Loucy (cell line): ENCODE measurements around the gene ADGRD2.

Experiments used
- H2AFZ ChIP-seq: fragments of 200-600 bp; sonication (generic); 2 replicates; pipeline ENCODE4 v1.6.0; 2016; ENCODE audit warnings: antibody characterized with exemption, mild to moderate bottlenecking, low read length, moderate library complexity
- H3F3A ChIP-seq: fragments of 200-600 bp; 2 replicates; pipeline ENCODE4 v1.6.0; 2016; ENCODE audit warnings: antibody characterized with exemption, low read depth, mild to moderate bottlenecking
- H3K27me3 ChIP-seq: fragments of 200-600 bp; sonication (generic); 2 replicates; pipeline ENCODE4 v1.6.1; 2014; ENCODE audit warnings: low read length, mild to moderate bottlenecking; ENCODE audit not compliant: insufficient read depth, poor library complexity, severe bottlenecking
- H3K36me3 ChIP-seq: fragments of 200-600 bp; sonication (generic); 2 replicates; pipeline ENCODE4 v1.6.1; 2016; ENCODE audit warnings: low read length; ENCODE audit not compliant: insufficient read depth
- H3K4me1 ChIP-seq: fragments of 200-600 bp; sonication (generic); 2 replicates; pipeline ENCODE4 v1.5.1; 2014; ENCODE audit warnings: low read length, mild to moderate bottlenecking; ENCODE audit not compliant: insufficient read depth, poor library complexity, severe bottlenecking
- H3K4me2 ChIP-seq: fragments of 200-600 bp; sonication (generic); 2 replicates; pipeline ENCODE4 v1.6.0; 2014; ENCODE audit warnings: antibody characterized with exemption, low read length, low read depth, mild to moderate bottlenecking; ENCODE audit not compliant: poor library complexity, severe bottlenecking
- H3K4me3 ChIP-seq: fragments of 200-600 bp; sonication (generic); 2 replicates; pipeline ENCODE4 v1.5.1; 2014; ENCODE audit warnings: low read length, mild to moderate bottlenecking, mixed read lengths; ENCODE audit not compliant: poor library complexity, severe bottlenecking
- H3K79me2 ChIP-seq: fragments of 200-600 bp; sonication (generic); 2 replicates; pipeline ENCODE4 v1.6.1; 2014; ENCODE audit warnings: low read length; ENCODE audit not compliant: insufficient read depth
- H3K9ac ChIP-seq: fragments of 200-600 bp; sonication (generic); 2 replicates; pipeline ENCODE4 v1.6.0; 2014; ENCODE audit warnings: mild to moderate bottlenecking, low read depth, low read length, moderate library complexity; ENCODE audit not compliant: poor library complexity, severe bottlenecking
- H3K9me2 ChIP-seq: fragments of 200-600 bp; sonication (generic); replicated peaks from 2 replicates; pipeline ENCODE4 v1.6.1; 2016; ENCODE audit warnings: low read depth, low read length, mixed read lengths
- H3K9me3 ChIP-seq: fragments of 200-600 bp; sonication (generic); 2 replicates; pipeline ENCODE4 v1.6.1; 2014; ENCODE audit warnings: mild to moderate bottlenecking, antibody characterized with exemption, low read length, low read depth; ENCODE audit not compliant: insufficient read depth
- H4K20me1 ChIP-seq: fragments of 200-600 bp; sonication (generic); 2 replicates; pipeline ENCODE4 v1.6.0; 2014; ENCODE audit warnings: antibody characterized with exemption, low read length, mild to moderate bottlenecking; ENCODE audit not compliant: insufficient read depth, poor library complexity, severe bottlenecking
- CTCF ChIP-seq: fragments of 200-600 bp; sonication (generic); conservative IDR thresholded peaks from 2 replicates; pipeline ENCODE4 v1.5.1; 2014; ENCODE audit warnings: mild to moderate bottlenecking, antibody characterized with exemption, low read length
- EZH2phosphoT487 ChIP-seq: fragments of 200-600 bp; IDR thresholded peaks from 2 replicates; pipeline ENCODE4 v1.6.1; 2018; ENCODE audit warnings: antibody characterized with exemption, mild to moderate bottlenecking, moderate library complexity, borderline replicate concordance

ADGRD2 gene

GRCh38 chr9:124489222-124489621, 39.0 kb downstream of the ADGRD2 start:
- H3F3A ChIP-seq: no peaks in the 10 kb centered on the region
- H3K9me3 ChIP-seq: no peaks in the 10 kb centered on the region
- no peak for TF ChIP-seq EZH2phosphoT487
- no peak for TF ChIP-seq CTCF
- no peaks in the 10 kb centered on the region for H3K36me3 ChIP-seq
- H3K27me3 ChIP-seq: no peaks in the 10 kb centered on the region
- H3K4me3 ChIP-seq: no peak overlapping the region
- H3K9me2 ChIP-seq: no peaks in the 10 kb centered on the region
- no peaks in the 10 kb centered on the region for H3K4me1 ChIP-seq
- H3K79me2 ChIP-seq: no peaks in the 10 kb centered on the region
- no peak overlapping the region for H2AFZ ChIP-seq
- H4K20me1 ChIP-seq: no peaks in the 10 kb centered on the region
- H3K9ac ChIP-seq: no peak overlapping the region
- H3K4me2 ChIP-seq: no peak overlapping the region

GRCh38 chr9:124490004-124490403, 39.8 kb downstream of the ADGRD2 start:
- no peaks in the 10 kb centered on the region for H3K9me2 ChIP-seq
- H3K36me3 ChIP-seq: no peaks in the 10 kb centered on the region
- no peaks in the 10 kb centered on the region for H3K79me2 ChIP-seq
- H3K4me3 ChIP-seq: no peak overlapping the region
- H3K27me3 ChIP-seq: no peaks in the 10 kb centered on the region
- H3K9me3 ChIP-seq: no peaks in the 10 kb centered on the region
- no peaks in the 10 kb centered on the region for H3F3A ChIP-seq
- H3K4me2 ChIP-seq: no peak overlapping the region
- no peak overlapping the region for H3K9ac ChIP-seq
- no peak for TF ChIP-seq EZH2phosphoT487
- TF ChIP-seq CTCF: no peak
- H3K4me1 ChIP-seq: no peaks in the 10 kb centered on the region
- H2AFZ ChIP-seq: no peak overlapping the region
- no peaks in the 10 kb centered on the region for H4K20me1 ChIP-seq

- Histone ChIP-seq H4K20me1 (no peaks in the 10 kb centered on the region), H3K4me3 (no peak overlapping the region), H3K27me3 (no peaks in the 10 kb centered on the region), H3K9me2 (no peaks in the 10 kb centered on the region), H3K79me2 (no peaks in the 10 kb centered on the region), H3K9ac (no peak overlapping the region), H3K9me3 (no peaks in the 10 kb centered on the region), H2AFZ (no peak overlapping the region), H3K4me1 (no peaks in the 10 kb centered on the region), H3K36me3 (no peaks in the 10 kb centered on the region), H3F3A (no peaks in the 10 kb centered on the region), H3K4me2 (no peak overlapping the region)
- no peak for TF ChIP-seq CTCF
- no peak for TF ChIP-seq EZH2phosphoT487
Observed at GRCh38 chr9:124491049-124491975, 41.1 kb downstream of the ADGRD2 start.
